ENCODE results near the gene KIF18A.

KIF18A gene

DNA sequence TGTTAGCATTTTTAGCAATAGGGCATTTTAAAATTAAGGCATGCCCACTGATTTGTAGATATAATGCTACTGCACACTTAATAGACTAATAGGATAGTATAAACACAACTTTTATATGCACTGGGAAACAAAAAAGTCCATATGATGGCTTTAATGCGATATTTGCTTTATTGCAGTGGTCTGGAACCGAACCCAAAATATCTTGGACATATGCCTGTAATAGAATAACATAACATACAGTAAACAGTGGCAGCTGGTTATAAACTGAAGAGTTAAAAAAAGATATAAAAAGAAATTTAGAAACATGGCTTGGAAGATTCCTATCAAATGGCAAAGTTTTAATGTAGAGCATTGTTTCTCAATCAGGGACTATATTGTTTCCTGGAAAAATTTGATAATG lies 111.9 kb downstream of the KIF18A start:
- no peak overlapping the region for H3K4me3 ChIP-seq (ENCODE audit: low read depth, low read length)
- TF ChIP-seq, protein P1, sequence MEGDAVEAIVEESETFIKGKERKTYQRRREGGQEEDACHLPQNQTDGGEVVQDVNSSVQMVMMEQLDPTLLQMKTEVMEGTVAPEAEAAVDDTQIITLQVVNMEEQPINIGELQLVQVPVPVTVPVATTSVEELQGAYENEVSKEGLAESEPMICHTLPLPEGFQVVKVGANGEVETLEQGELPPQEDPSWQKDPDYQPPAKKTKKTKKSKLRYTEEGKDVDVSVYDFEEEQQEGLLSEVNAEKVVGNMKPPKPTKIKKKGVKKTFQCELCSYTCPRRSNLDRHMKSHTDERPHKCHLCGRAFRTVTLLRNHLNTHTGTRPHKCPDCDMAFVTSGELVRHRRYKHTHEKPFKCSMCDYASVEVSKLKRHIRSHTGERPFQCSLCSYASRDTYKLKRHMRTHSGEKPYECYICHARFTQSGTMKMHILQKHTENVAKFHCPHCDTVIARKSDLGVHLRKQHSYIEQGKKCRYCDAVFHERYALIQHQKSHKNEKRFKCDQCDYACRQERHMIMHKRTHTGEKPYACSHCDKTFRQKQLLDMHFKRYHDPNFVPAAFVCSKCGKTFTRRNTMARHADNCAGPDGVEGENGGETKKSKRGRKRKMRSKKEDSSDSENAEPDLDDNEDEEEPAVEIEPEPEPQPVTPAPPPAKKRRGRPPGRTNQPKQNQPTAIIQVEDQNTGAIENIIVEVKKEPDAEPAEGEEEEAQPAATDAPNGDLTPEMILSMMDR (conservative IDR thresholded peaks at IDR 0.05; ENCODE audit: low read depth, low read length): no peak
- no peak for DNase-seq (ENCODE audit: low read depth)

DNA sequence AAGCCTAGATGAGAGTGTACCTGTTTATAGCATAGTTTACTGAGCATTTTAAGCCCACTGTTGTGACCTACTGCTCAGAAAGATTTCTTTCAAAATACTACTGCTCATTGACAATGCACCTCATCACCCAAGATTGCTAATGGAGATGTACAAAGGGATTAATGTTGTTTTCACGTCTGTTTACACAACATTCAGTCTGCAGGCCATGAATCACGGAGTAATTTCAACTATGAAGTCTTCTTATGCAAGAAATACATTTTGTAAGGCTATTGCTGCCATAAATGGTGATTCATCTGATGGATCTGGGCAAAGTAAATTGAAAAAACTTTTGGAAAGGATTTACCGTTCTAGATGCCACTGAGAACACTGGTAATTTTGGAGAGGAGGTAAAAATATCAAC lies 112.9 kb downstream of the KIF18A start:
- DNase-seq (ENCODE audit: low read depth): peak; percentile 68
- TF ChIP-seq, protein P1 (conservative IDR thresholded peaks at IDR 0.05; ENCODE audit: low read depth, low read length): no peak
- H3K4me3 ChIP-seq (ENCODE audit: low read depth, low read length): no peak overlapping the region

DNA sequence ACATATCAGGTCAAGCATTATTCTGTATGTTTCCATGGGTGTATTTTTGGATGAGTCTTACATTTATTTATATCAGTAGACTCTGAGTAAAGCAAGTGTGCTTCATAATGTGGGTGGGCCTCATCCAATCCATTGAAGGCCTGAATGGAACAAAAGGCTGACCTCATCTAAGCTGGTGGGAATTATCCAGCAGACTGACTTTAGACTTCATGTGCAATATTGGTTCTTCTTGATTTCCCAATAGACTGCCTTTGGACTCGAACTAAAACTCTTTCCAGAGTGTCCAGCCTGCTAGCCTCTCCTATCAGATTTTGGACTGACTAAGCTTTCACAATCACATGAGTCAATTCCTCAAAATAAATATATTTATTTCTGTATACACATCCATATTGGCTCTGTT lies 116.2 kb downstream of the KIF18A start:
- H3K4me3 ChIP-seq (ENCODE audit: low read depth, low read length): no peak overlapping the region
- TF ChIP-seq, protein P1 (conservative IDR thresholded peaks at IDR 0.05; ENCODE audit: low read depth, low read length): no peak
- DNase-seq (ENCODE audit: low read depth): no peak

DNA sequence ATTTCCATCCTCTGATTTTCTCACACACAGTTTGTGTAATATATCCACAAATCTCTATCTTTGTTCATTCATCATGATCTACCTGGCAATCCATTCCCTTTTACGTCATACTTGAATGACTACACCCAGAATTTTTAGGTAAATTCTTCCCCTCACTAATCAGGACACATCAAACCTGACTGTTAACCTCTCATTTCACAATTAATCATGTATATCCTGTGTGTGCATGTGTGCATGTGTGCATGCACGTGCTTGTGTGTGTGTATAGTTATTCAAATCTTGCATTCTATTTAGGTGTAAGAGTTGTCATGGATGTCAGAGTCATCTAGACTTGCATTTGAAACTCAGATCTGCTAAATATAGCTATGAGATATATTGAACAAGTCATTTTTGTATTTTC lies 130.4 kb downstream of the KIF18A start:
- DNase-seq (ENCODE audit: low read depth): no peak
- TF ChIP-seq, protein P1 (conservative IDR thresholded peaks at IDR 0.05; ENCODE audit: low read depth, low read length): no peak

DNA sequence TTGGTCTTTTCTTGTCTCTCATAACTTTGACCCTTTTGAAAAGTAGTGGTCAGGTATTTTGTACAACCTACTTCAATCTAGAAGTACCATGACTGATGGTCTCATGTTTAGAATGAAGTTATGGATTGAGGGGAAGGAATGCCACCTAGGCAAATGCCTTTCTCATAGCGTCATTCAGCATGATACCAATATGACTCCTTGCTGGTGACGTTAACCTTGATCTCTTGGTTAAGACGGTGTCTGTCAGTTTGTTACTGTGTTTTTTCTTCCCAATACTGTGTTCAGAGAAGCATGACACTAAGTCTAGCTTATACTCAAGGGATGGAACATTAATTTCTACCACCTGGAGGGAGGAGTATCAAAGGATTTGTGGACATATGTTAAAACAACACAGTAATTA lies 130.9 kb downstream of the KIF18A start:
- H3K4me3 ChIP-seq (ENCODE audit: low read depth, low read length): no peak overlapping the region
- TF ChIP-seq, protein P1 (conservative IDR thresholded peaks at IDR 0.05; ENCODE audit: low read depth, low read length): no peak
- peak; percentile 41 for DNase-seq (ENCODE audit: low read depth)

More for the DNA sequence above, 130.4 kb downstream of the KIF18A start:
- H3K4me3 ChIP-seq (ENCODE audit: low read depth, low read length): no peak overlapping the region

DNA sequence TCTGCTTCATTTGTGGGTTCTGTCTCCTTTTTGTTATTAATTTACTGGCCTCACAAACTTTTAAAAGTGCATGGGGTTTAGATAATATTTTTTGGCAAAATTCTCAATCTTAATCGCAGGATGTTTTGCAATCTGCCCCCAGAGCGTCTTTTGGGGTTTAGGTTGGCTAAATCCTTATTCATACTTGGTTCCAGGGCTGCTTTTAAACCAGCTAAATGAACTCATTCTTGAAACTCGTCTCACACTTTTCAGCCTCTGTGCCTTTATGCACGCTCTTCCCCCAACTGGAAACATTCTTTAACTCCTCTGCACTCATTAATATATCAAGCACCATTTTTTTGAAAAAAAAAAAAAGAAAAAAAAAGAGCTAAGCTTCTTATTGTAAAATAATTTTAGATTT lies 131.7 kb downstream of the KIF18A start:
- TF ChIP-seq, protein P1 (conservative IDR thresholded peaks at IDR 0.05; ENCODE audit: low read depth, low read length): no peak
- no peak for DNase-seq (ENCODE audit: low read depth)
- H3K4me3 ChIP-seq (ENCODE audit: low read depth, low read length): no peak overlapping the region

DNA sequence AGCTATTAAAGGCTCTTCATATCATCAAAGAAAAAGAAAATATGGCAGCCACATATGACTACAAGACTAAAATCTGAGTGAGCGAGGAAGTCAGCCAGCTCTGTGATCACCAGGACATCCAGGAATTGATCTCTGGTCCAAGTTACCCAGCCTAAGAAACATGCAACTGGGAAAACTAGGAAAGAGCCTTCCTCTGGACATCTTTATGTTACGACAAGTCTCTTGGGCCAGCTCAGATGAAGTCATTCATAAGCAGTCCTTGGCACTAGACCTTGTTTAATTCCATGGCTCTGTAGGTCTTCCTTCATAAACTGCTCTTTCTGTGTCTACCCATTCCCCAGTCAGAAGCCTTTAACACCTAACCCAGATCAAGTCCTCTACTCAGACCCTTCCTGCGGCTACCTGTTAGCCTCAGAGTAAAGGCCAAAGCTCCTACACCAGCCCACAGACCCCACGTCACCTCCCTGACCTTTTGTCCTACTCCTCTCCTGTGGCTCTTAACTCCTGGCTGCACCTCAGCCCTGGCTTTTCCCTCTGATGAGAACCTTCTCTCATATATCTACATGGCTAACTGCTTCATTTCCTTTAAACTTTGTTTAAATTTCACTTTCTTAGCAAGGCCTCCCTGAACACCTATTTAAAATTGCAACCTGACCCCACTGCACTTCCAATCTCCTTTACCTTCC lies 134.0 kb downstream of the KIF18A start:
- TF ChIP-seq, protein P1 (conservative IDR thresholded peaks at IDR 0.05; ENCODE audit: low read depth, low read length): no peak
- no peak for DNase-seq (ENCODE audit: low read depth)

More for the DNA sequence above, 134.0 kb downstream of the KIF18A start:
- H3K4me3 ChIP-seq (ENCODE audit: low read depth, low read length): no peak overlapping the region
